Upper lobe of left lung (tissue), 6 donors: ENCODE results near the gene ERG. TPM values are rescaled to one million over a fixed set of nuclear protein-coding genes. Genes with fewer than 3 reads are reported as not detected.

ENCODE experiments used
- ATAC-seq, 2 donors: fragments of 200-7000 bp; cut with Tn5 transposase; one replicate each; pipeline ENCODE4 v1.9.1; 2022; ENCODE audit warnings: mild to moderate bottlenecking in 2 of 2, moderate library complexity in 2 of 2; ENCODE audit not compliant: low FRiP score in 2 of 2
- DNase-seq, 2 donors: peaks; one replicate each; pipeline ENCODE4 v3.0.0-alpha.2; 2019 to 2020
- H3K27ac ChIP-seq, 4 donors: fragments of 200-600 bp; sonication (generic); one replicate each; pipeline ENCODE4 v1.5.1; 2016 to 2019
- H3K27me3 ChIP-seq, 4 donors: fragments of 200-600 bp; sonication (generic); one replicate each; pipeline ENCODE4 v1.5.1; 2017 to 2019
- H3K36me3 ChIP-seq, 4 donors: fragments of 200-600 bp; sonication (generic); one replicate each; pipeline ENCODE4 v1.5.1; 2016 to 2019
- H3K4me1 ChIP-seq, 4 donors: fragments of 200-600 bp; sonication (generic); one replicate each; pipeline ENCODE4 v1.5.1; 2018 to 2019
- H3K4me3 ChIP-seq, 4 donors: fragments of 200-600 bp; sonication (generic); one replicate each; pipeline ENCODE4 v1.5.1; 2017 to 2019; ENCODE audit warnings: mild to moderate bottlenecking in 2 of 4, moderate library complexity in 1 of 4
- H3K9me3 ChIP-seq, 4 donors: fragments of 200-600 bp; sonication (generic); one replicate each; pipeline ENCODE4 v1.5.1; 2018 to 2019
- EP300 ChIP-seq, 4 donors: sonication (generic); formaldehyde crosslinking; IDR thresholded peaks; one replicate each; pipeline ENCODE4 v1.5.1; 2017; ENCODE audit warnings: antibody characterized with exemption in 4 of 4, control low read depth in 2 of 4
- POLR2A ChIP-seq, 4 donors: fragments of 450-650 bp; IDR thresholded peaks; one replicate each; pipeline ENCODE4 v1.5.1; 2016 to 2017; ENCODE audit warnings: antibody characterized with exemption in 4 of 4, mild to moderate bottlenecking in 2 of 4
- POLR2AphosphoS5 ChIP-seq, 2 donors: sonication (generic); formaldehyde crosslinking; IDR thresholded peaks; one replicate each; pipeline ENCODE4 v1.5.1; 2017; ENCODE audit warnings: antibody characterized with exemption in 2 of 2
- WGBS, 2 donors: methylation state at CpG; one replicate each; pipeline ENCODE4 v1.1.5; 2017 to 2018; 5-methylcytosine and 5-hydroxymethylcytosine counted together
- total RNA-seq, 6 donors: library from RNA; depleted of rRNA in 4 of 6; stranded (reverse); fragments of >200 nt in 4 of 6; gene quantifications; one replicate each; pipeline versions ENCODE4 v1.1.0 to v1.2.1, GENCODE V29; 2016 to 2021
- TF ChIP-seq, protein P1 (sequence below), 6 experiments: fragments of 450-650 bp in 4 of 6; fragments of 200-600 bp in 2 of 6; sonication (generic) in 2 of 6; IDR thresholded peaks; one replicate each; pipeline ENCODE4 v1.5.1; 2016 to 2019; ENCODE audit warnings: antibody characterized with exemption in 6 of 6
- donor health status: DM: no; HTN: no; CAD: no; lungs with moderate emphysema.
- donor health status: DM: no; HTN: yes; CAD: no; lungs with severe emphysema.

ERG gene
- total RNA-seq, 6 donors from 2014 or later = 14.7 to 38.9 (median 18.1) TPM

DNA sequence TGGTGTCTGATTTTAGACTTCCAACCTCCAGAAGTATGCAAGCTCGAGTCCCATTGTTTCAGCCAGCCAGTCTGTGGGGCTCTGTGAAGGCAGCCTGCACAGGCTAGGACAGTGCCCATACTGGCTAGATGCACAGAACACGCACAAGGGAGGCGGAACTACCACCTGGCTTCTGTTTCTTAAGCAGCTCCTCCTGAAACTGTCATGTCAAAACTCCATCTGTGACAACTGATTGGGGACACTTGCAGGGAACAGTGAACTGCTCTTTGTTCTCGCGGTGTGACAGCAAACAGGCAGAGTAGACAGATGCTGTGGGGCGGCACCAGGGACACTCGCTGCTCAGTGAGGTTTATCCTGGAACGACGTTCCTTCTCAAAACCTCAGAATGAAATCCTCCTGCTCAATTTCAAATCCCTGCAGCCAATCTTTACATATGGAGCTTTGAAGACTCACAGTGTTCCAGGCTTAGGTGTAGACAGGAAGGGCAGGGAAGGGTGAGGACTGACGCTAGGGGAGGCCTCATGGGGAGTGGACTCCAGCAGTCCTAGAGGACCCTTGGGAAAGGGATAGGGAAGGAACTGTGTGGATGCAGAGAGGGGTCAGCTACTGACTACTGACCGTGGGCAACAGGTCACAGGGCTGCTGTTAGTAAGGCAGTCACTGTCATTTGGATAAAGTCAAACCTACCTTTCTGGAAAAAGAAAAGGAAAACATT, 73.8 kb downstream of the ERG start:
- Histone ChIP-seq H3K27me3 (no peaks in the 10 kb centered on the region), H3K27ac (no peak overlapping the region), H3K9me3 (no peaks in the 10 kb centered on the region), H3K4me3 (no peak overlapping the region), H3K36me3 (peaks cover 0 to 15% (median 3%) of the 10 kb centered on the region in 4 donors), H3K4me1 (no peaks in the 10 kb centered on the region)
- DNase-seq (no peak), ATAC-seq (no peak)
- TF ChIP-seq POLR2A (IDR thresholded peaks at IDR 0.05) = no peak
- TF ChIP-seq, protein P1, sequence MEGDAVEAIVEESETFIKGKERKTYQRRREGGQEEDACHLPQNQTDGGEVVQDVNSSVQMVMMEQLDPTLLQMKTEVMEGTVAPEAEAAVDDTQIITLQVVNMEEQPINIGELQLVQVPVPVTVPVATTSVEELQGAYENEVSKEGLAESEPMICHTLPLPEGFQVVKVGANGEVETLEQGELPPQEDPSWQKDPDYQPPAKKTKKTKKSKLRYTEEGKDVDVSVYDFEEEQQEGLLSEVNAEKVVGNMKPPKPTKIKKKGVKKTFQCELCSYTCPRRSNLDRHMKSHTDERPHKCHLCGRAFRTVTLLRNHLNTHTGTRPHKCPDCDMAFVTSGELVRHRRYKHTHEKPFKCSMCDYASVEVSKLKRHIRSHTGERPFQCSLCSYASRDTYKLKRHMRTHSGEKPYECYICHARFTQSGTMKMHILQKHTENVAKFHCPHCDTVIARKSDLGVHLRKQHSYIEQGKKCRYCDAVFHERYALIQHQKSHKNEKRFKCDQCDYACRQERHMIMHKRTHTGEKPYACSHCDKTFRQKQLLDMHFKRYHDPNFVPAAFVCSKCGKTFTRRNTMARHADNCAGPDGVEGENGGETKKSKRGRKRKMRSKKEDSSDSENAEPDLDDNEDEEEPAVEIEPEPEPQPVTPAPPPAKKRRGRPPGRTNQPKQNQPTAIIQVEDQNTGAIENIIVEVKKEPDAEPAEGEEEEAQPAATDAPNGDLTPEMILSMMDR (IDR thresholded peaks at IDR 0.05) = no peak
- 80 to 85% methylated on average over 9 to 11 of the region's 11 CpGs for WGBS, 2 donors

DNA sequence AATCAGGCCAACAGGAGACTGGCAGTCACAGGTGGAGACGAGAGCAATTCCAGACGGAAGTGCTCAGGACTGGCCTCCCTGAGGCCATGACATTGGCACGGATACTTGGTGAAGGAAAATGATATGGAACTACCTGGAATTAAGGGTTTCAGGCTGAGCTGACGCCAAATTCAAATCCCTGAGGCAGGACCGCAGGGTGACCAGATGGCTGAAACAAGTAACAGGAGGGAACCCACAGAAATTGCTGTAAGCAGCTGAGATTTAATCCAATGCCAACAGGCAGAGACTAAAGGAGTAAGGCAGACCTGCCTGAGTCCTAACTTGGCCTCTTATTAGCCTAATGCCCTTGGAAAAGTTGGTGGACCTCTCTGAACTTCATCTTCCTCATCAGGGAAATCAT, 76.2 kb downstream of the ERG start:
- Histone ChIP-seq H3K36me3 (peaks cover 0 to 15% (median 3%) of the 10 kb centered on the region in 4 donors), H3K4me1 (no peaks in the 10 kb centered on the region), H3K4me3 (no peak overlapping the region), H3K27ac (no peak overlapping the region), H3K9me3 (no peaks in the 10 kb centered on the region), H3K27me3 (no peaks in the 10 kb centered on the region)
- no peak for ATAC-seq
- WGBS, 2 donors = 84 to 96% methylated on average over 5 of the region's 5 CpGs
- TF ChIP-seq, protein P1 (IDR thresholded peaks at IDR 0.05) = no peak
- TF ChIP-seq EP300 (IDR thresholded peaks at IDR 0.05) = no peak
- no peak for TF ChIP-seq POLR2A (IDR thresholded peaks at IDR 0.05)
- TF ChIP-seq POLR2AphosphoS5 (IDR thresholded peaks at IDR 0.05) = no peak
- no peak for DNase-seq

DNA sequence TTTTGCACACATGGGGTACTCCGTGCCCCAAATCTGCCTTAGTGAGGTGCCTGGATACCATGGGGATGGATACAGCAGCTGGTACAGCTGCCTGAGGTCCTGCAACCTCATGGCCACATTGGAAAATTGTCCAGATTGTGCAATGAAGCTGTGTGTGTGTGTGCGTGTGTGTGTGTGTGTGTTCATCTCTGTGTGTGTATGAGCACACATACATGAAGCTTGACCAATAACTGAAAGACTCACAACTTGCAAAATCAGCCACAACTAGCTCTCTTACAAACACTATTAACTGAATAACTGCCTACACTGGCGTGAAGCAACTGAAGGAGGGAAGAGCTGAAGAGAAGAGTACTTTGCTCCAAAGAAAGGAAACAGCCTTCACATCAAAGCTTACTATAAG, 78.1 kb downstream of the ERG start:
- ATAC-seq (no peak), DNase-seq (no peak)
- no peak overlapping the region for H3K4me3 ChIP-seq
- peaks cover 0 to 15% (median 3%) of the 10 kb centered on the region in 4 donors for H3K36me3 ChIP-seq
- TF ChIP-seq, protein P1 (IDR thresholded peaks at IDR 0.05) = no peak
- TF ChIP-seq POLR2AphosphoS5 (IDR thresholded peaks at IDR 0.05) (no peak), POLR2A (IDR thresholded peaks at IDR 0.05) (no peak), EP300 (IDR thresholded peaks at IDR 0.05) (no peak)
- no peaks in the 10 kb centered on the region for H3K27me3 ChIP-seq
- H3K4me1 ChIP-seq = no peaks in the 10 kb centered on the region
- WGBS, 2 donors = 60 to 79% methylated on average over 2 to 3 of the region's 3 CpGs
- H3K27ac ChIP-seq = no peak overlapping the region
- no peaks in the 10 kb centered on the region for H3K9me3 ChIP-seq

DNA sequence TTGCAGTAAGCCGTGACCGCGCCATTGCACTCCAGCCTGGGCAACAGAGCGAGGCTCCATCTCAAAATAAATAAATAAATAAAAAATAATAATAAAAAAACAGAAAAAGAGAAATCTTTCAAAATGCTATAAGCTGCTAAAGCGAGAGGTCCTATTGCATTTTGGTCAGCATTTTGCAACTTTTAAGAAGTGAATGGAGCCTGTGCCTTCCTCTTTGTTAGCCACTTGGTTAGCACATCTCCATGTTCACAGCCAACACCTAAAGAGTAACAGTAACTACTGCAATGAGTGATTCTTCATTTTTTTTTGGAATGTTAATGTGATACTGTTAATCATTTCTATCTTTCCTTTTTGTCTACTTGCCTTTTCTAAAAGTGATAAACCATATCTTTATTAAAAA, 80.6 kb downstream of the ERG start:
- no peak for ATAC-seq
- no peaks in the 10 kb centered on the region for H3K4me1 ChIP-seq

More for the DNA sequence above, 80.6 kb downstream of the ERG start:
- peaks cover 0 to 10% (median 3%) of the 10 kb centered on the region in 4 donors for H3K36me3 ChIP-seq
- H3K4me3 ChIP-seq = no peak overlapping the region
- 95 to 97% methylated on average over 5 of the region's 5 CpGs for WGBS, 2 donors
- H3K27ac ChIP-seq = no peak overlapping the region
- H3K9me3 ChIP-seq = no peaks in the 10 kb centered on the region
- DNase-seq = no peak
- TF ChIP-seq POLR2AphosphoS5 (IDR thresholded peaks at IDR 0.05) = no peak
- TF ChIP-seq, protein P1 (IDR thresholded peaks at IDR 0.05) = no peak
- TF ChIP-seq POLR2A (IDR thresholded peaks at IDR 0.05) = no peak
- no peak for TF ChIP-seq EP300 (IDR thresholded peaks at IDR 0.05)
- no peaks in the 10 kb centered on the region for H3K27me3 ChIP-seq
